ENCODE data around the gene ZIC1. TPM values are rescaled to one million over a fixed set of nuclear protein-coding genes. Genes with fewer than 3 reads are reported as not detected.

The ZIC1 gene
- total RNA-seq, 2 experiments from 2014 or later = not detected

GRCh38 chr3:147402159-147402558, 7.0 kb upstream of the ZIC1 start:
- Histone ChIP-seq H3K36me3 (ENCODE audit: insufficient read depth, low read length) (no peaks in the 10 kb centered on the region), H3K9me3 (ENCODE audit: low read length) (no peaks in the 10 kb centered on the region), H3K79me2 (ENCODE audit: insufficient read depth, low read depth, low read length) (no peaks in the 10 kb centered on the region), H3K4me2 (ENCODE audit: low read length) (no peak overlapping the region), H3K4me1 (ENCODE audit: insufficient read depth, low read length, poor library complexity, severe bottlenecking) (no peaks in the 10 kb centered on the region), H3K27ac (ENCODE audit: low read depth, low read length, poor library complexity, severe bottlenecking) (no peak overlapping the region), H4K20me1 (ENCODE audit: insufficient read depth, low read length) (no peaks in the 10 kb centered on the region), H3K4me3 (ENCODE audit: low read depth, low read length, poor library complexity, severe bottlenecking) (no peak overlapping the region), H2AFZ (ENCODE audit: low read length) (no peak overlapping the region), H3K9me2 (ENCODE audit: insufficient read depth, low read length) (no peaks in the 10 kb centered on the region)
- intact Hi-C loops (cut with micrococcal nuclease; ENCODE audit: unreplicated experiment) = no loop called here
- TF ChIP-seq CTCF (conservative IDR thresholded peaks at IDR 0.05; ENCODE audit: low read length) (no peak), EZH2phosphoT487 (IDR thresholded peaks at IDR 0.05; ENCODE audit: borderline replicate concordance, low read depth, low read length) (no peak)
- DNase-seq (ENCODE audit: low spot score) = no peak
- BruUV-seq (replicated peaks) = no TSS peak
- ChIA-PET CTCF (ENCODE audit: unreplicated experiment) (no interaction called here), POLR2A (interaction anchor here (0.7 kb wide), 1 partner anchor 22 kb away, joined by 3 read pairs; no protein-coding TSS in a partner anchor)

GRCh38 chr3:147403511-147403910, 5.7 kb upstream of the ZIC1 start:
- intact Hi-C loops (cut with micrococcal nuclease; ENCODE audit: unreplicated experiment) = no loop called here
- no peak overlapping the region for H3K27ac ChIP-seq (ENCODE audit: low read depth, low read length, poor library complexity, severe bottlenecking)

More at GRCh38 chr3:147403511-147403910, 5.7 kb upstream of the ZIC1 start:
- DNase-seq (ENCODE audit: low spot score) = no peak
- Histone ChIP-seq H3K4me3 (ENCODE audit: low read depth, low read length, poor library complexity, severe bottlenecking) (no peak overlapping the region), H3K9me3 (ENCODE audit: low read length) (no peaks in the 10 kb centered on the region), H3K36me3 (ENCODE audit: insufficient read depth, low read length) (no peaks in the 10 kb centered on the region), H3K4me2 (ENCODE audit: low read length) (no peak overlapping the region), H3K79me2 (ENCODE audit: insufficient read depth, low read depth, low read length) (no peaks in the 10 kb centered on the region), H3K4me1 (ENCODE audit: insufficient read depth, low read length, poor library complexity, severe bottlenecking) (no peaks in the 10 kb centered on the region), H2AFZ (ENCODE audit: low read length) (no peak overlapping the region), H3K9me2 (ENCODE audit: insufficient read depth, low read length) (no peaks in the 10 kb centered on the region), H4K20me1 (ENCODE audit: insufficient read depth, low read length) (no peaks in the 10 kb centered on the region)
- no peak for TF ChIP-seq EZH2phosphoT487 (IDR thresholded peaks at IDR 0.05; ENCODE audit: borderline replicate concordance, low read depth, low read length)
- TF ChIP-seq CTCF (conservative IDR thresholded peaks at IDR 0.05; ENCODE audit: low read length) = no peak
- ChIA-PET CTCF (ENCODE audit: unreplicated experiment) (no interaction called here), POLR2A (interaction anchor here (0.7 kb wide), 1 partner anchor 454 kb away, joined by 3 read pairs; no protein-coding TSS in a partner anchor)
- no TSS peak for BruUV-seq (replicated peaks)
